ENCODE results near the gene KLHDC4. TPM values are rescaled to one million over a fixed set of nuclear protein-coding genes. Genes with fewer than 3 reads are reported as not detected.

KLHDC4 gene
- total RNA-seq, 2 experiments from 2014 or later = 80.8 to 81.7 TPM

DNA sequence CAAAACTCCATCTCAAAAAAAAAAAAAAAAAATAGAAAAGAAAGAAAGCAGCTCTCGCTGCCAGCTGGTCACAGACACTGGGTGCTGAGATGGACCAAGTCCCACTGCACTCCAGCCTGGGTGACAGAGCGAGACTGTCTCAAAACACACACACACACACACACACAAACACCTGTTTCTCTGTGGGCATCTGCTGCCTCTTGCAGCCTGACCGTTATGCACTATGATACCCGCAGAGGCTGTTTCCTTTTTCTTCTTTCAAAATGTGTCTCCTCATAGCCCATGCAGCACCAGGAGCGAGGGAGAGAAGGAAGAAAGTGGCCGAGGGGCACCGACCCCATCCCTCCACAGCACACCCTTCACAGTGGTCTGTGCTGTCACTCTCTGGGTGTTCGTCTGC lies 36.9 kb upstream of the KLHDC4 start:
- DNase-seq = no peak
- CTCF ChIA-PET = interaction anchor here (0.8 kb wide), 1 partner anchor 24 kb away, joined by 3 read pairs; no protein-coding TSS in a partner anchor
- Mint-ChIP-seq H3K4me1 (ENCODE audit: low read depth) (peaks cover 16% of the 10 kb centered on the region), H3K4me3 (no peak overlapping the region), H3K9me3 (no peaks in the 10 kb centered on the region), H3K27ac (no peak overlapping the region), H3K27me3 (no peaks in the 10 kb centered on the region), H3K36me3 (ENCODE audit: low read depth) (no peaks in the 10 kb centered on the region)
- TF ChIP-seq, protein P1, sequence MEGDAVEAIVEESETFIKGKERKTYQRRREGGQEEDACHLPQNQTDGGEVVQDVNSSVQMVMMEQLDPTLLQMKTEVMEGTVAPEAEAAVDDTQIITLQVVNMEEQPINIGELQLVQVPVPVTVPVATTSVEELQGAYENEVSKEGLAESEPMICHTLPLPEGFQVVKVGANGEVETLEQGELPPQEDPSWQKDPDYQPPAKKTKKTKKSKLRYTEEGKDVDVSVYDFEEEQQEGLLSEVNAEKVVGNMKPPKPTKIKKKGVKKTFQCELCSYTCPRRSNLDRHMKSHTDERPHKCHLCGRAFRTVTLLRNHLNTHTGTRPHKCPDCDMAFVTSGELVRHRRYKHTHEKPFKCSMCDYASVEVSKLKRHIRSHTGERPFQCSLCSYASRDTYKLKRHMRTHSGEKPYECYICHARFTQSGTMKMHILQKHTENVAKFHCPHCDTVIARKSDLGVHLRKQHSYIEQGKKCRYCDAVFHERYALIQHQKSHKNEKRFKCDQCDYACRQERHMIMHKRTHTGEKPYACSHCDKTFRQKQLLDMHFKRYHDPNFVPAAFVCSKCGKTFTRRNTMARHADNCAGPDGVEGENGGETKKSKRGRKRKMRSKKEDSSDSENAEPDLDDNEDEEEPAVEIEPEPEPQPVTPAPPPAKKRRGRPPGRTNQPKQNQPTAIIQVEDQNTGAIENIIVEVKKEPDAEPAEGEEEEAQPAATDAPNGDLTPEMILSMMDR (IDR thresholded peaks at IDR 0.05) = no peak
- no peak for ATAC-seq
- intact Hi-C loops (cut with micrococcal nuclease) = no loop called here
- POLR2A ChIA-PET = no interaction called here

DNA sequence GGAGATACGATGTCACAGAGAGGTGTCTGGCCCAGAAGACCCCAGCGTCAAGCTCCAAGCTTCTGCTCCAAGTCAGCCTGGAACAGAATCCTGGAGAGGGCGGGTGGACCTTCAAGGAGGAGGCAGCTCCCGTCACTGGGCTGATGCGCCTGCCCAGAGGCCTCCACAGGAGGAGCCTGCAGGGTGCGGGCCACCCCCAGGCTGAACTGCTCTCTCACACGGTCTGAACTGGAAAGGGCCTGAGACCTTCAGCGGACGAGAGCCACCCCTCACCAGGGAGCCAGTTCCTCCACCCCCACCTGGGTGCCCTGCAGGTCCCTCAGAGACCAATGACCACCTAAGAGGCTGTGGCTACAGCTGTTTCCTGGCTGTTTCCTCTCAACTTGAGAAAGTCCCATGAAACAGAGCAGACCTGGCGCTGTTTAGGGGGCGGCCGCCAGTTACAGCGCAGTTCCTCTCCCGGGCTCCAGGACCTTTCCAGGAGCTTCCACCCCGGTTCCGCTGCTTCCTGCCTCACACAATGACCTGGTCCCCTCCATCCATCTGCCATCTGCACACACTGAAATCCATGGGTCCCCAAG lies 36.0 kb upstream of the KLHDC4 start:
- no peak for ATAC-seq
- no peaks in the 10 kb centered on the region for H3K9me3 Mint-ChIP-seq
- no peak for DNase-seq
- CTCF ChIA-PET = interaction anchor here (0.8 kb wide), 1 partner anchor 23 kb away, joined by 3 read pairs; no protein-coding TSS in a partner anchor
- POLR2A ChIA-PET = no interaction called here
- no peak overlapping the region for H3K27ac Mint-ChIP-seq
- H3K4me1 Mint-ChIP-seq (ENCODE audit: low read depth) = peaks cover 8% of the 10 kb centered on the region
- H3K27me3 Mint-ChIP-seq = no peaks in the 10 kb centered on the region
- no peak overlapping the region for H3K4me3 Mint-ChIP-seq
- intact Hi-C loops (cut with micrococcal nuclease) = no loop called here
- TF ChIP-seq, protein P1 (IDR thresholded peaks at IDR 0.05) = no peak
- H3K36me3 Mint-ChIP-seq (ENCODE audit: low read depth) = no peaks in the 10 kb centered on the region

DNA sequence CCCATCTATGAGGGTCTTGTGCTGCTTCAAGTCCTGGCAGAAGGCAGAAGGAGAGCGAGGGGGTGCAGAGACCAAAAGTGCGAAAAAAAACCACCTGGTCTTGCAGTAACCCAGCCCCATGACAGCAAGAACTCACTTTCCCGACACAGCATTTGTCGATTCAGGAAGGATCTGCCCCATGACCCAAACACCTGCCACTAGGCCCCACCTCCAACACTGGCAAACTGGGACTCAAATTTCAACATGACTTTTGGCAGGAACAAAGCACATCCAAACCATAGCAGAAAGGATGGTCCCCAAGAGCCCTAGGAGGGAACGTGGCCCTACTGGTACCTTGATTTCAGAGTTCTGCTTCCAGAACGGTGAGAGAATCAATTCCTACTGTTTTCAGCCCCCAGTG lies 34.7 kb upstream of the KLHDC4 start:
- no peak for DNase-seq
- Mint-ChIP-seq H3K4me1 (ENCODE audit: low read depth) (no peaks in the 10 kb centered on the region), H3K4me3 (no peak overlapping the region), H3K27ac (no peak overlapping the region), H3K27me3 (no peaks in the 10 kb centered on the region), H3K36me3 (ENCODE audit: low read depth) (no peaks in the 10 kb centered on the region), H3K9me3 (no peaks in the 10 kb centered on the region)
- ChIA-PET CTCF (no interaction called here), POLR2A (no interaction called here)
- TF ChIP-seq, protein P1 (IDR thresholded peaks at IDR 0.05) = no peak
- intact Hi-C loops (cut with micrococcal nuclease) = no loop called here
- ATAC-seq = no peak

DNA sequence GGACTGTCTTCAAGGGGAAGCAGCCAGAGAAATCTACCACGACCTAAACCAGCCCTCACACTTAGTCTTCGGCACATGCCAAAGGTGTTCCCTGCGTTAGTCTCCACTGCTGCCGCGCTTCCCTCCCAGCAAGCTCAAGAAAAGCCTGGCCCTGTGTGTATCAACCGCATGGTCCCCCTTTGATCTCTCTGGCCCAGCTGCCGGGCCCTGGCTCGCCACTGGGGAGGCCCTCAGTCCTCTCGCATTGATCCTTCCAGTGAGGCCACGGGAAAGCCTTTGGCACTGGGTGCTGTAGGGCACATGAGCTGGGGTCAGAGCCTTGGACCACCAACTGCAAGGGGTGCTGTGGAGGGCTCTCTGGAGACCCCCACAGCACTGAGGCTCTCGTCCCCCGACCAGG lies 29.6 kb upstream of the KLHDC4 start:
- Mint-ChIP-seq H3K36me3 (ENCODE audit: low read depth) (no peaks in the 10 kb centered on the region), H3K4me3 (no peak overlapping the region), H3K9me3 (no peaks in the 10 kb centered on the region), H3K27me3 (no peaks in the 10 kb centered on the region), H3K27ac (no peak overlapping the region), H3K4me1 (ENCODE audit: low read depth) (no peaks in the 10 kb centered on the region)
- POLR2A ChIA-PET = interaction anchor here (1.8 kb wide), 1 partner anchor 11 kb away, joined by 4 read pairs; no protein-coding TSS in a partner anchor
- intact Hi-C loops (cut with micrococcal nuclease) = no loop called here
- CTCF ChIA-PET = interaction anchor here (2.2 to 6.5 kb wide), 2 partner anchors 15 to 76 kb away, joined by 6 to 45 read pairs; no protein-coding TSS in a partner anchor
- ATAC-seq (no peak), DNase-seq (no peak)
- TF ChIP-seq, protein P1 (IDR thresholded peaks at IDR 0.05) = no peak

DNA sequence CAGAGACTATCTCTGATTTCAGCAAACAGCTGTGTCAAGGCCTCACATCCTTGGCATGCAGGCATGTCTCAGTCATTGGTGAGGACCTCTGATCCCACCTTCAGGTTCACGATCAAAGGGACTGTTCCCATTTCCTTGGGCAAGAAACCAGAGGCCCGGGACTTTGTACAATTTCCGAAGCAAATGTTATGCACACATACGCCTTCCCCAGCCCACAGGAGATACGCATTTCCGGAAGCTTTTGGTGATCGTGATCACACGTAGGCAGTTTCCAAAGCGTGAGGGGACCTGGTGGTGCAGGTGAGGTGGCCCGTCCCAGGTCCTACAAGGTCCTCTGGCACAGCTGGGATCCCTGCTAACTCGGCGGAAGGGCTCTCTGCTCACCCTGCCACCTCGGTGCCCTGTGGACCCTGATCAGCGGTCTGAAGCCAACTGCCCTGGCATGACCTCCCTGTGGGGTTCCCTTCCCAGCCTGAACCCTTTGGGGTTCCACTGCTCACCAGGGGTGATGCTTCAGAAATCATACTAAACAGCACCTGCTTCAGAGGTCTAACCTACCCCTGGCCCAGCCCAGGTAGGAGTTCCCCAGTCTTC lies 28.8 kb upstream of the KLHDC4 start:
- Mint-ChIP-seq H3K4me3 (no peak overlapping the region), H3K27me3 (no peaks in the 10 kb centered on the region), H3K4me1 (ENCODE audit: low read depth) (no peaks in the 10 kb centered on the region), H3K36me3 (ENCODE audit: low read depth) (no peaks in the 10 kb centered on the region), H3K27ac (no peak overlapping the region), H3K9me3 (no peaks in the 10 kb centered on the region)
- no peak for DNase-seq
- ATAC-seq = no peak
- TF ChIP-seq, protein P1 (IDR thresholded peaks at IDR 0.05) = no peak
- POLR2A ChIA-PET = interaction anchor here (0.5 to 1.8 kb wide), 5 partner anchors 12 to 121 kb away, joined by 4 to 8 read pairs (median 4); no protein-coding TSS in a partner anchor
- CTCF ChIA-PET = interaction anchor here (1.4 to 6.5 kb wide), 3 partner anchors 14 to 77 kb away, joined by 6 to 45 read pairs (median 6); no protein-coding TSS in a partner anchor
- intact Hi-C loops (cut with micrococcal nuclease) = no loop called here

All from activated CD8-positive, alpha-beta T cell treated with anti-CD3 and anti-CD28 coated beads for 36 hours (primary cell).